Measurements from ENCODE around the gene RAP2A.

GRCh38 chr13:97491452-97491851 is 57.5 kb downstream of the RAP2A start:
- TF ChIP-seq CTCF (IDR thresholded peaks at IDR 0.05; ENCODE audit: insufficient read depth, low read length, poor library complexity, severe bottlenecking): no peak
- TF ChIP-seq EZH2phosphoT487 (conservative IDR thresholded peaks at IDR 0.05; ENCODE audit: low read length): no peak

All from SU-DHL-6 (cell line).